GM19324 (cell line): ENCODE data around the gene RBFOX1.

Source experiments
- ATAC-seq: cut with Tn5 transposase; IDR thresholded peaks from one replicate; pipeline ENCODE4 v1.9.1; 2021; ENCODE audit warnings: mild to moderate bottlenecking, moderate library complexity; ENCODE audit not compliant: unreplicated experiment, low FRiP score

The RBFOX1 gene

GRCh38 chr16:7332611-7333010, at the start of gene RBFOX1:
TSS of gene RBFOX1 (plus strand) at chr16:7332845.
- no peak for ATAC-seq

DNA sequence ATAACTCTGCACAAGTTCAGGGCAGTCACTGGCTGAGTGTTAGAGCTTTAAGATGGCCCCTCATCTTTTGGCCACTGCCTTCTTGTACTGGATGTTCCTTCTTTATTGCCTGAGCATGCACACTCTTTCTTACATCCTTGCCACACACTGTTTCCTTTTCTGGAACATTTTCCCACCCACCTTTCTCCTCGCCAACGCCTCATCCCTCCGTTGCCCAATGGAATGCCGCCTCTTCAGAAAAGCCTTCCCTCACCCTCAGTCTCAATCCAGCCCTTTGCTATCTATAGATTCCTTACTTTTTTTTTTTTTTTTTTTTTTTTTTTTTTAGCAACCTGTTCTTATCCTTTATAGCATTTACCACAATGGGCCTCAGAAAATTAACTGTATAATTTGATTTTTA, 47.9 kb upstream of the RBFOX1 start:
- no peak for ATAC-seq

- ATAC-seq, result no peak
These were observed 47.1 kb upstream of the RBFOX1 start for GRCh38 chr16:7285520-7285919.

GRCh38 chr16:7289299-7289698, 43.3 kb upstream of the RBFOX1 start:
- no peak for ATAC-seq

DNA sequence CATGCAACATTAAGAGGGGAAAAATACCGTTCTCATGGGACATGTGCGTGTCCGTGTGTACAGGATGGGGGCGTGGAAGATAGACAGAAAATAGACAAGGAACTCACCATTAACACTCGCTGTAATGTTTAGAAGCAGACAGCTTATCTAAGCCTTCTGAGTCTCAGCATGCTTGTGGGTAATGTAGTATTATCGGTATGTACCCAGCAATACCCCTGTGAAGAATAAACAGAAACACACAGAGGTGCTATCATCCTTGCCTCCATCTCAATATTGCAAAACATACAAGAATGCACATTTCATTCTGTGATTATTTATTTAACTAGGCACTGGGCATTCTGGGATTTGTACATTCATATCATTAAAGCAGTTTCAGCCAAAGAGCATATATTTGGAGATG, 42.0 kb upstream of the RBFOX1 start:
- ATAC-seq, result no peak

DNA sequence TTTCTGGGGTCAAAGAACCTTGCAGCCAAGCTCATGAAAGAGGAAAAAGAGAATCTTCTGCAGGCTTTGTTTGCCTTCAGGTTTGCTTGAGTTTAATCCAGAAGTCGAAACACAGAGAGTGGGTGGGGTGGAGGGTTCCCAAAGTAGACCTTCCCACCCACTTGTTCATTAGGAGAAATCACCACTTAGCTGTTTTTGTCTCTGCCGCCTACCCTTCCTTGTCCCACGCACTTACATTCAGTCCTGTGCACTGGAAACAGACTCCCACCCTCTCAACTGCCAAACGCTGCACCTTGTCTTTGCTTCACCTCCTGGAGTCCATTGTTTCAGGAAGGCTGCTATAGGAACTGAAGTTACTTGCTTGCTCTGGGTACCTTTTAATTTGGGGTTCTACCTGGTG, 38.6 kb upstream of the RBFOX1 start:
- ATAC-seq, result no peak

GRCh38 chr16:7303052-7303610, 29.5 kb upstream of the RBFOX1 start:
- no peak for ATAC-seq

GRCh38 chr16:7303660-7304200, 28.9 kb upstream of the RBFOX1 start:
- no peak for ATAC-seq

GRCh38 chr16:7304279-7304678, 28.4 kb upstream of the RBFOX1 start:
- ATAC-seq, result no peak

GRCh38 chr16:7304958-7305357, 27.7 kb upstream of the RBFOX1 start:
- no peak for ATAC-seq

DNA sequence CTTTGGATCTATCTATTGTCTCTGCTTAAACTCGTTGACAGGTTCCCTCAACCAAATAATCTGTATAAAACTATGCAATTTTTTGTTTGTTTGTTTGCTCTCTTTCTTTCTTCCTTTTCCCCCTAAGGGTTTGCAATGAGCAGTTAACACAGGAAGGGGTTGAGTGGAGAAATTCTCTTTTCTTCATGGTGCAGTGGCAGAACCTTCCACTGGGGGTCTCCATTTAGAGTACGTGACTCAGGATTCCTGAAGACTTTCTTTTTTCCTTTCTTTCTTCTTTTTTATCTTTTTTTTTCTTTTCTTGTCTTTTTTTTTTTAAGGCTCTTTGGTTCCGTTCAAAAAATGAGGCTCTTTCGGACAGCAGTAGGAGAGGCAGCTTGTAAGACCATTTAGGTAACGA, 19.5 kb upstream of the RBFOX1 start:
- no peak for ATAC-seq

- no peak for ATAC-seq
These were observed 18.5 kb upstream of the RBFOX1 start for GRCh38 chr16:7314163-7314562.

DNA sequence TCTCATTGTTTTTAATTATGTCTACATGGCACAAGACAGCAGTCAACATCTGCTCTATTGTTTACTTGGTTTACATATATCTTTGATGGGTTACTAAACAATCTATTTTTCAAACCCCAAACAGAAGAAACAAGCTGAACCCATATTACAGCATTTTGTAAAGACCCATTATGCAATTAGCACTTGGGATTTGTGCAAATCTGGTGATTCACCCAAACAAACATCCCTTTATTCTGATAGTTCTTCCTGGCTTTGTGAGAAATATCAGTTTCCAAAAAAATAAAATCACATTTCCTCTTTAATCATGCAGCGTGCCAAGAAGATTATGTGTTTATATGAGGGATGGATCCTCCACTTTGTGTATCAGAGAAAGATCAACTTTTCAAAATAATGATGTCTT, 16.8 kb upstream of the RBFOX1 start:
- no peak for ATAC-seq

GRCh38 chr16:7316281-7316888, 16.3 kb upstream of the RBFOX1 start:
- no peak for ATAC-seq

DNA sequence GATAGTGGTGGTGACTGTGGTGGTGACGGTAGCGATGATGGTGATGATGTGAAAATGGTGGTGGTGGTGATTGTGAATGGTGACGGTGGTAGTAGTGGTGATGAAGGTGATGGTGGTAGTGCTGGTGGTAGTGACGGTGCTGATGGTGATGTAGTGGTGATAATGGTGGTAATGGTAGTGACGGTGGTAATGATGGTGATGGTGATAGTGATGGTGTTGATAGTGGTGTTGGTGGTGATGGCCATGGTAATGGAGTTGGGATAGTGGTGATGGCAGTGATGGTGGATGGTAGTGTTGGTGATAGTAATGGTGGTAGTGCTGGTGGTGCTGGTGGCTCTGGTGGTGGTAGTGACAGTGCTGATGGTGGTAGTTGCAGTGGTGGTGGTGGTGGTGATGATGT, 14.7 kb upstream of the RBFOX1 start:
- no peak for ATAC-seq

GRCh38 chr16:7318686-7319085, 14.0 kb upstream of the RBFOX1 start:
- no peak for ATAC-seq

DNA sequence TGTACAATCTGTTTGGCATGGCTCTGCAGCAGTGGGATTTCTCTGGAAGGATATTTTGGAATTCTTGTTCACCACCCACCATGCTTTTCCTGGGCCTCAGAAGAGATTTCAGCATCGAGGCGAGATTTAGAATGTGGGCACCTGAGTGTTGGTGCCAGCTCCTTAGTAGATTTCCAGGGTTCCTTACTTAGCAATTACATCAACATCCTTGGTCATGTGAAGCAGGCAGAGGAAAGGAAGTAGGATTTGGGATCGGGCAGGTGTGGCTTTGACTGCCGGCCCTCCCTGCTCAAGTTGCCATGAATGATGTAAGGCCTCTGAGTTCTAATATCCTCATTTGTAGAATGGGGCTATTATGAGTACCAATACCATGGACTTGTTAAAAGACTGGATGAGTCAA, 13.1 kb upstream of the RBFOX1 start:
- no peak for ATAC-seq

DNA sequence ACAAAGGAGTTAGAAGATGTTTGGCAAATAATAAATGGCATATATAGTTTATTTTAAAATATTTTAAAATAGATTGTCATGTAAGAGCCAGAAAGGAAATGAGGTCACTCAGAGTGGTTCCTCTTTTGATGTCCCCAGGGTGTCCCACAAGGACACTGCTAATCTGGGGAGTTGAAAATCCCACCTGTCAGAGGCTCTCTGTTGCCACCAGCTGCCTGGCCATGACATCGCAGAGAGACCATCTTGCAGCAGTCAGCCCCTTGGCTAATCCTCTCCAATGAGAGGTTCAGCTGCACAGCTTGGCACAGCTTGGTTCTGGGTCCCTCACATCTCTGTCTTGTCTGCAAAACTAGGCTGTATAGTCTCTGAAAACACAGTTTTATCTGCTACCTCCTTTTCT, 11.0 kb upstream of the RBFOX1 start:
- no peak for ATAC-seq

- no peak for ATAC-seq
These were observed 8.3 kb upstream of the RBFOX1 start for GRCh38 chr16:7324321-7324720.

GRCh38 chr16:7325834-7326233, 6.8 kb upstream of the RBFOX1 start:
- ATAC-seq, result no peak

- no peak for ATAC-seq
These were observed 1.9 kb upstream of the RBFOX1 start for GRCh38 chr16:7330709-7331108.

DNA sequence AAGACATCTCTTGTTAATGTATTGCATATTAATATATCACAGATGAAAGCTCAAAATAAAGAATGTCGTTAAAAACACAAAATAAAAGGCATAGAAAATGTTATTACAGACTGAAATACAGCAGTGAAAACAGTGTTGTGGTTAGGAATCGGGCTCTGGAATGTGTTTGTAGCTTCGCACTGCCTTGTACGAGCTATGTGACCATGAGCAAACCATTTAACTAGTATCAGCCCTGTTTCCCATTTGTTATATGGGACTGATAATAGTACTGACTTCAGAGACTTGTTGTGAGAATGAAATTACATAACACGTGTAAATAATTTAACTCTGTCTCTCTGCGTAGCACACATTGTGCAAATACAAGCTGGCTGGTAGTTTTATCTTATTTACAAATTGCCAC, 648 bp upstream of the RBFOX1 start:
- ATAC-seq, result no peak
